PC-3 (cell line): ENCODE measurements around the gene THBS2. TPM values are rescaled to one million over a fixed set of nuclear protein-coding genes. Genes with fewer than 3 reads are reported as not detected.

Experiments
- ATAC-seq: fragments of 200-7000 bp; cut with Tn5 transposase; 2 replicates; pipeline ENCODE4 v1.9.1; 2020; ENCODE audit warnings: mild to moderate bottlenecking, moderate library complexity
- BruUV-seq: library from RNA; stranded (reverse); fragments of 400-500 nt; replicated peaks from 2 replicates; lab custom pipeline; 2021; lab: Mats Ljungman, UMichigan
- CTCF ChIA-PET: fragments of 300-600 bp; sonication (Branson Sonifier 250); formaldehyde crosslinking; loops from one replicate; lab custom pipeline; 2022; ENCODE audit warnings: antibody characterized with exemption; lab: Charles Lee
- POLR2A ChIA-PET: fragments of 300-600 bp; sonication (Branson Sonifier 250); formaldehyde crosslinking; loops from one replicate; lab custom pipeline; 2022; ENCODE audit warnings: antibody characterized with exemption; ENCODE audit not compliant: unreplicated experiment; lab: Charles Lee
- DNase-seq: peaks from one replicate; pipeline ENCODE4 v3.0.0-alpha.2; 2015
- H2AFZ ChIP-seq: fragments of 300-600 bp; sonication (generic); 2 replicates; pipeline ENCODE4 v1.6.0; 2016; ENCODE audit warnings: antibody characterized with exemption, low read length
- H3F3A ChIP-seq: fragments of 300-600 bp; sonication (generic); one replicate; pipeline ENCODE4 v1.6.0; 2017; ENCODE audit warnings: antibody characterized with exemption, low read length, control low read depth, mild to moderate bottlenecking; ENCODE audit not compliant: unreplicated experiment
- H3K27ac ChIP-seq: fragments of 300-600 bp; sonication (generic); 2 replicates; pipeline ENCODE4 v1.5.1; 2016; ENCODE audit warnings: mild to moderate bottlenecking, low read length
- H3K27me3 ChIP-seq: fragments of 300-600 bp; sonication (generic); 2 replicates; pipeline ENCODE4 v1.6.1; 2016; ENCODE audit warnings: low read length, mixed read lengths
- H3K36me3 ChIP-seq: fragments of 300-600 bp; sonication (generic); 2 replicates; pipeline ENCODE4 v1.6.1; 2016; ENCODE audit warnings: low read depth, mixed run types, low read length, mixed read lengths
- H3K4me1 ChIP-seq: fragments of 300-600 bp; sonication (generic); 2 replicates; pipeline ENCODE4 v1.5.1; 2016; ENCODE audit warnings: low read length; ENCODE audit not compliant: insufficient read depth
- H3K4me2 ChIP-seq: fragments of 300-600 bp; sonication (generic); 2 replicates; pipeline ENCODE4 v1.6.0; 2016; ENCODE audit warnings: low read length
- H3K4me3 ChIP-seq: fragments of 300-600 bp; sonication (generic); 2 replicates; pipeline ENCODE4 v1.5.1; 2016; ENCODE audit warnings: mild to moderate bottlenecking, low read length, mixed read lengths
- H3K79me2 ChIP-seq: fragments of 300-600 bp; sonication (generic); 2 replicates; pipeline ENCODE4 v1.6.1; 2017; ENCODE audit warnings: low read length, mixed read lengths
- H3K9ac ChIP-seq: fragments of 300-600 bp; sonication (generic); 2 replicates; pipeline ENCODE4 v1.6.0; 2016; ENCODE audit warnings: mild to moderate bottlenecking, low read length
- H3K9me2 ChIP-seq: fragments of 300-600 bp; sonication (generic); replicated peaks from 2 replicates; pipeline ENCODE4 v1.6.1; 2016; ENCODE audit warnings: mixed run types, low read length, mixed read lengths
- H3K9me3 ChIP-seq: fragments of 300-600 bp; sonication (generic); 2 replicates; pipeline ENCODE4 v1.6.1; 2016; ENCODE audit warnings: low read length, mixed read lengths
- H4K20me1 ChIP-seq: fragments of 300-600 bp; sonication (generic); 2 replicates; pipeline ENCODE4 v1.6.1; 2016; ENCODE audit warnings: low read length, mixed read lengths
- EZH2 ChIP-seq: fragments of 300-600 bp; sonication (generic); IDR thresholded peaks from one replicate; pipeline ENCODE4 v1.6.1; 2017; ENCODE audit warnings: antibody characterized with exemption, mild to moderate bottlenecking, low read length; ENCODE audit not compliant: unreplicated experiment
- EZH2phosphoT487 ChIP-seq: fragments of 300-600 bp; sonication (generic); IDR thresholded peaks from 2 replicates; pipeline ENCODE4 v1.6.1; 2018; ENCODE audit warnings: mild to moderate bottlenecking, antibody characterized with exemption, low read length, borderline replicate concordance
- intact Hi-C: fragments of 100-400 bp; cut with micrococcal nuclease; formaldehyde crosslinking; loops from 2 replicates; pipeline ENCODE4 v1.9.0; 2023
- total RNA-seq: library from RNA; depleted of rRNA; stranded (reverse); fragments of >200 nt; gene quantifications from 2 replicates; pipeline ENCODE4 v1.2.3, GENCODE V29; 2014
- TF ChIP-seq, protein P1 (sequence below): fragments of 300-600 bp; sonication (generic); conservative IDR thresholded peaks from 2 replicates; pipeline ENCODE4 v1.5.1; 2017; ENCODE audit warnings: antibody characterized with exemption, low read depth, mild to moderate bottlenecking, low read length

The THBS2 gene
- total RNA-seq, 1 experiment from 2014 or later, result not detected

- Histone ChIP-seq H3K4me3 (no peak overlapping the region), H2AFZ (no peak overlapping the region), H3K4me1 (peaks cover 26% of the 10 kb centered on the region), H3K27ac (no peak overlapping the region), H3K36me3 (no peaks in the 10 kb centered on the region), H3F3A (no peaks in the 10 kb centered on the region), H3K9me2 (no peaks in the 10 kb centered on the region), H3K9ac (no peak overlapping the region), H3K79me2 (no peaks in the 10 kb centered on the region), H3K4me2 (no peak overlapping the region), H3K9me3 (no peaks in the 10 kb centered on the region), H3K27me3 (no peaks in the 10 kb centered on the region), H4K20me1 (no peaks in the 10 kb centered on the region)
- no peak for ATAC-seq
- BruUV-seq, result no TSS peak
- DNase-seq, result no peak
- ChIA-PET POLR2A (no interaction called here), CTCF (no interaction called here)
- TF ChIP-seq, protein P1, sequence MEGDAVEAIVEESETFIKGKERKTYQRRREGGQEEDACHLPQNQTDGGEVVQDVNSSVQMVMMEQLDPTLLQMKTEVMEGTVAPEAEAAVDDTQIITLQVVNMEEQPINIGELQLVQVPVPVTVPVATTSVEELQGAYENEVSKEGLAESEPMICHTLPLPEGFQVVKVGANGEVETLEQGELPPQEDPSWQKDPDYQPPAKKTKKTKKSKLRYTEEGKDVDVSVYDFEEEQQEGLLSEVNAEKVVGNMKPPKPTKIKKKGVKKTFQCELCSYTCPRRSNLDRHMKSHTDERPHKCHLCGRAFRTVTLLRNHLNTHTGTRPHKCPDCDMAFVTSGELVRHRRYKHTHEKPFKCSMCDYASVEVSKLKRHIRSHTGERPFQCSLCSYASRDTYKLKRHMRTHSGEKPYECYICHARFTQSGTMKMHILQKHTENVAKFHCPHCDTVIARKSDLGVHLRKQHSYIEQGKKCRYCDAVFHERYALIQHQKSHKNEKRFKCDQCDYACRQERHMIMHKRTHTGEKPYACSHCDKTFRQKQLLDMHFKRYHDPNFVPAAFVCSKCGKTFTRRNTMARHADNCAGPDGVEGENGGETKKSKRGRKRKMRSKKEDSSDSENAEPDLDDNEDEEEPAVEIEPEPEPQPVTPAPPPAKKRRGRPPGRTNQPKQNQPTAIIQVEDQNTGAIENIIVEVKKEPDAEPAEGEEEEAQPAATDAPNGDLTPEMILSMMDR, result no peak
- TF ChIP-seq EZH2phosphoT487 (no peak), EZH2 (no peak)
- intact Hi-C loops, result no loop called here
Measured at GRCh38 chr6:169176361-169176991, 77.2 kb downstream of the THBS2 start.

- Histone ChIP-seq H3K9me2 (no peaks in the 10 kb centered on the region), H3K9ac (no peak overlapping the region), H3K4me2 (no peak overlapping the region), H3K27me3 (no peaks in the 10 kb centered on the region), H3F3A (no peaks in the 10 kb centered on the region), H4K20me1 (no peaks in the 10 kb centered on the region), H3K36me3 (no peaks in the 10 kb centered on the region), H3K79me2 (no peaks in the 10 kb centered on the region), H2AFZ (no peak overlapping the region), H3K9me3 (no peaks in the 10 kb centered on the region), H3K4me1 (peaks cover 26% of the 10 kb centered on the region), H3K4me3 (no peak overlapping the region), H3K27ac (no peak overlapping the region)
- BruUV-seq, result no TSS peak
- no peak for TF ChIP-seq EZH2phosphoT487
- TF ChIP-seq, protein P1, result no peak
- TF ChIP-seq EZH2, result no peak
- DNase-seq (no peak), ATAC-seq (no peak)
- intact Hi-C loops, result no loop called here
- ChIA-PET POLR2A (no interaction called here), CTCF (no interaction called here)
Measured at GRCh38 chr6:169175360-169175887, 78.2 kb downstream of the THBS2 start.
